CD4-positive, alpha-beta T cell treated with Interleukin-17A for 4 hours (primary cell): Measurements from ENCODE around the gene CALML3.
A peak's percentile ranks its signal among the peaks of the same experiment; 100 is the strongest.

ENCODE experiments used
- DNase-seq: peaks from one replicate; pipeline ENCODE4 v3.0.0-alpha.2; 2020; ENCODE audit warnings: mixed read lengths

The CALML3 gene

GRCh38 chr10:5545011-5545410, 20.2 kb downstream of the CALML3 start:
- no peak for DNase-seq

GRCh38 chr10:5545426-5545777, 20.6 kb downstream of the CALML3 start:
- no peak for DNase-seq

GRCh38 chr10:5545778-5546710, 21.3 kb downstream of the CALML3 start:
- DNase-seq = no peak

GRCh38 chr10:5546891-5547680, 22.3 kb downstream of the CALML3 start:
- DNase-seq = no peak

- no peak for DNase-seq
These were observed 22.8 kb downstream of the CALML3 start for GRCh38 chr10:5547681-5547930.

GRCh38 chr10:5547931-5548660, 23.3 kb downstream of the CALML3 start:
- no peak for DNase-seq

GRCh38 chr10:5549462-5550249, 24.9 kb downstream of the CALML3 start:
- DNase-seq = no peak

GRCh38 chr10:5550250-5550545, 25.4 kb downstream of the CALML3 start:
- no peak for DNase-seq

- DNase-seq = no peak
These were observed 26.1 kb downstream of the CALML3 start for GRCh38 chr10:5550621-5551530.

GRCh38 chr10:5551531-5552375, 27.0 kb downstream of the CALML3 start:
- peak; percentile 67 for DNase-seq

GRCh38 chr10:5552376-5553321, 27.9 kb downstream of the CALML3 start:
- no peak for DNase-seq

- DNase-seq = no peak
These were observed 28.8 kb downstream of the CALML3 start for GRCh38 chr10:5553400-5554170.

GRCh38 chr10:5555021-5555510, 30.3 kb downstream of the CALML3 start:
- no peak for DNase-seq

- DNase-seq = no peak
These were observed 31.1 kb downstream of the CALML3 start for GRCh38 chr10:5555881-5556280.

- DNase-seq = no peak
These were observed 31.8 kb downstream of the CALML3 start for GRCh38 chr10:5556576-5556975.

GRCh38 chr10:5557040-5557721, 32.4 kb downstream of the CALML3 start:
- DNase-seq = no peak

- no peak for DNase-seq
These were observed 33.3 kb downstream of the CALML3 start for GRCh38 chr10:5557799-5558771.
